Measurements from ENCODE around the gene AFAP1. TPM values are rescaled to one million over a fixed set of nuclear protein-coding genes. Genes with fewer than 3 reads are reported as not detected.

The AFAP1 gene
- total RNA-seq, 1 experiment from 2014 or later, result 94.7 TPM

- ATAC-seq (no peak), DNase-seq (ENCODE audit: low read depth, low spot score) (no peak)
- in situ Hi-C loops (cut with HindIII; ENCODE audit: low pct_unique_long_range_greater_than_20kb, low sequenced_read_pairs) (no loop called here), intact Hi-C loops (cut with micrococcal nuclease; ENCODE audit: unreplicated experiment) (no loop called here)
- Histone ChIP-seq H3K4me1 (ENCODE audit: control insufficient read depth, insufficient read depth, low read length) (peaks cover 89% of the 10 kb centered on the region), H3K9me3 (ENCODE audit: control insufficient read depth, insufficient read depth, low read depth, low read length) (no peaks in the 10 kb centered on the region), H3K27ac (ENCODE audit: low read length) (peak overlapping the region; percentile 94), H3K27me3 (ENCODE audit: control insufficient read depth, insufficient read depth, low read length) (no peaks in the 10 kb centered on the region), H3K4me3 (ENCODE audit: low read depth in 2 of 2, low read length in 2 of 2) (no peak overlapping the region), H3K36me3 (ENCODE audit: control insufficient read depth, insufficient read depth, low read length) (peaks cover 3% of the 10 kb centered on the region; the same call in 1 of the 2 replicates)
- ChIA-PET CTCF (no interaction called here), POLR2A (no interaction called here)
- BruUV-seq (replicated peaks), result no TSS peak
- TF ChIP-seq TCF7L2 (IDR thresholded peaks at IDR 0.05; ENCODE audit: low read depth, low read length), result no peak
- no peak for TF ChIP-seq SIN3A (IDR thresholded peaks at IDR 0.05; ENCODE audit: borderline replicate concordance, insufficient read depth, low read depth, low read length)
- no peak; the same call in 1 of the 2 replicates for TF ChIP-seq POLR2AphosphoS5 (IDR thresholded peaks at IDR 0.05; ENCODE audit: low read depth, low read length)
- TF ChIP-seq REST (IDR thresholded peaks at IDR 0.05; ENCODE audit: insufficient read depth in 1 of 2, low read depth in 2 of 2, low read length in 1 of 2), result no peak
- TF ChIP-seq CTCF (IDR thresholded peaks at IDR 0.05), result no peak
Measured at GRCh38 chr4:7763106-7763505, 176.6 kb downstream of the AFAP1 start.

GRCh38 chr4:7762376-7763030, 177.2 kb downstream of the AFAP1 start:
- Histone ChIP-seq H3K27ac (ENCODE audit: low read length) (peak overlapping the region; percentile 94), H3K36me3 (ENCODE audit: control insufficient read depth, insufficient read depth, low read length) (peaks cover 3% of the 10 kb centered on the region; the same call in 1 of the 2 replicates), H3K9me3 (ENCODE audit: control insufficient read depth, insufficient read depth, low read depth, low read length) (no peaks in the 10 kb centered on the region), H3K4me3 (ENCODE audit: low read depth in 2 of 2, low read length in 2 of 2) (no peak overlapping the region), H3K27me3 (ENCODE audit: control insufficient read depth, insufficient read depth, low read length) (no peaks in the 10 kb centered on the region), H3K4me1 (ENCODE audit: control insufficient read depth, insufficient read depth, low read length) (peaks cover 89% of the 10 kb centered on the region)
- DNase-seq (ENCODE audit: low read depth, low spot score), result no peak
- ATAC-seq, result no peak
- TF ChIP-seq TCF7L2 (IDR thresholded peaks at IDR 0.05; ENCODE audit: low read depth, low read length) (no peak), CTCF (IDR thresholded peaks at IDR 0.05) (no peak), REST (IDR thresholded peaks at IDR 0.05; ENCODE audit: insufficient read depth in 1 of 2, low read depth in 2 of 2, low read length in 1 of 2) (no peak), SIN3A (IDR thresholded peaks at IDR 0.05; ENCODE audit: borderline replicate concordance, insufficient read depth, low read depth, low read length) (no peak), POLR2AphosphoS5 (IDR thresholded peaks at IDR 0.05; ENCODE audit: low read depth, low read length) (no peak)
- BruUV-seq (replicated peaks), result no TSS peak
- intact Hi-C loops (cut with micrococcal nuclease; ENCODE audit: unreplicated experiment) (no loop called here), in situ Hi-C loops (cut with HindIII; ENCODE audit: low pct_unique_long_range_greater_than_20kb, low sequenced_read_pairs) (no loop called here)
- CTCF ChIA-PET, result interaction anchor here (0.6 to 1.4 kb wide), 2 partner anchors 40 to 81 kb away, joined by 3 to 5 read pairs; no protein-coding TSS in a partner anchor
- POLR2A ChIA-PET, result no interaction called here
